DMS114 treated with DMSO at 0.1 percent for 48 hours (cell line): ENCODE data around the gene ATP4B.

Source experiments
- DNase-seq: peaks from one replicate; lab custom pipeline; 2025; ENCODE audit not compliant: unreplicated experiment; lab: John Stamatoyannopoulos, UW

Gene ATP4B

GRCh38 chr13:113608967-113609533 is 48.9 kb downstream of the ATP4B start:
- no peak for DNase-seq

- no peak for DNase-seq
These were observed 49.9 kb downstream of the ATP4B start for GRCh38 chr13:113607889-113608635.

GRCh38 chr13:113607056-113607888 is 50.7 kb downstream of the ATP4B start:
- DNase-seq = no peak

DNA sequence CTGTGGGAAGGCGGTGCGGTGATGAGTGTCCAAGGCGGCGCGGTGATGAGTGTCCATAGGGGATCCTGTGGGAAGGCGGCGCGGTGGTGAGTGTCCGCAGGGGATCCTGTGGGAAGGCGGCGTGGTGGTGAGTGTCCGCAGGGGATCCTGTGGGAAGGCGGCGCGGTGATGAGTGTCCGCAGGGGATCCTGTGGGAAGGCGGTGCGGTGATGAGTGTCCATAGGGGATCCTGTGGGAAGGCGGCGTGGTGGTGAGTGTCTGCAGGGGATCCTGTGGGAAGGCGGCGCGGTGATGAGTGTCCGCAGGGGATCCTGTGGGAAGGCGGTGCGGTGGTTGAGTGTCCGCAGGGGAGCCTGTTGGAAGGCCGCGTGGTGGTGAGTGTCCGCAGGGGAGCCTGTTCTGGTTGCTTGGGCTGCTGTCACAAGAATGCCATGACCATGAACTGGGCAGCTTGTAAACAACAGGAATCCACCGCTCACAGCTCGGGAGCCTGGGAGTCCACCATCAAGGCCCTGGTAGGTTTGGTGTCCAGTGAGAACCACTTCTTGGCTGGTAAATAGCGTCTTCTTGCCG is 52.0 kb downstream of the ATP4B start:
- no peak for DNase-seq

DNA sequence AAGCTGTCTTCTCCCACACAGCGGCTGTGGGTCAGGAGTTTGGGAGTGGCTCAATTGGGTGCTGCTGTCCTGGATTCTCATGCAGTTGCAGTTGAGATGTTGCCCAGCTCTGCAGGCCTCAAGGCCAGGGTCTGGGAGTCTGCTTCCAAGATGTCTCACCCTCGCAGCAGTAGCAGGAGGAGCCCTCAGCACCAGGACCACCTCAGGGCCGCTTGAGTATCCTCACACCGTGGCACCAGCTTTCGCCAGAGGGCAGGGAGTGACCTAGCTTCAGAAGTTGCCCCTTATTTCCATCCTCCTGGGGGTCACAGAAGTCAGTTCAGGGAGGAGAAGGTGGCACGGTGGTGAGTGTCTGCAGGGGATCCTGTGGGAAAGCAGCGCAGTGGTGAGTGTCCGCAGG is 52.5 kb downstream of the ATP4B start:
- no peak for DNase-seq

DNA sequence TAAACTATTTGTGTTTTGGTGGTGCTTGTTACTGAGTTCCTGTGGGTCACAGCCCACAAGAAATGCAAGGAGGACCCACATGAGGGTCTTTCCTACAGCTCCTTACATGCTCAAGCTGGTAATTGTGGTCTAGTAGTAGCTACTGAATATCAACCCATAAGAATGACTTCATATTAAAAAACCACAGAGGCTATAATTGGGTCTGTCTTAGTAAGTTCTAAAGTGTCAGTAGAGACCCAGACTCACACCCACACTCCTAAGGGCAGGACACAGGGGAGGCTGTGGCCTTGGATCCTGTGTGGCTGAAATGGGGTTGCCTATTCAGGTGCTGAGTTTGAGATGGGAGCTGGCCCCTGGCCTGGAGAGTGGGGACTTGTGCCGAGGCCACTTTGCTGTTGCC is 53.8 kb downstream of the ATP4B start:
- no peak for DNase-seq

DNA sequence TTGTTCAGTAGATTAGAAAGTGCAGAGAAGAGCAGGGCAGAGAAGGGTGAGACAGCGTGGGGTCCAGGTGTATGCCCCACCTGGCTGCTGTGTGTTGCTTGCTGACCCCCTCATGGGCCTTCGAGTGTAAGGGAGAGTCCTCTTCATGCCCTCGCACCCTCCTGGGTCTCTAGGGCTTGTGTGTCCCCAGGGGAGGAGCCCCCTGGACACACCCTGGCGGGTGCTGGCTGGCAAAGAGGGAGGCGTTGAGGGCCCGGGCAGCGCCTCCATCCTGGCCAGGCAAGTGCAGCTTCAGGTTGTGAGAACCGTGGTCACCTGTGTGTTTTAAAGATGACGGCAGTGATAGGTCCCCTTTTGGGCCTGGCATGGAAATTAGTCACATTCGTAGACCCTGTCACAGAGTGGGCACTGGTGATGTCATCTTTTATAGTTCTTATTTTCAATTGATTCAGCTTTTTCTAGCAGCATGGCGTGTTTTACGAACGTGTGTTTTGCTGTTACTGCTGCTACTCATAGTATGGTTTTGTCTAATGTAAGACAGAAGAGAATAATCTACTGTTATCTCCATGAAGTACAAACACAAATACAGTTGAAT is 54.8 kb downstream of the ATP4B start:
- no peak for DNase-seq

GRCh38 chr13:113602291-113602988 is 55.6 kb downstream of the ATP4B start:
- no peak for DNase-seq

DNA sequence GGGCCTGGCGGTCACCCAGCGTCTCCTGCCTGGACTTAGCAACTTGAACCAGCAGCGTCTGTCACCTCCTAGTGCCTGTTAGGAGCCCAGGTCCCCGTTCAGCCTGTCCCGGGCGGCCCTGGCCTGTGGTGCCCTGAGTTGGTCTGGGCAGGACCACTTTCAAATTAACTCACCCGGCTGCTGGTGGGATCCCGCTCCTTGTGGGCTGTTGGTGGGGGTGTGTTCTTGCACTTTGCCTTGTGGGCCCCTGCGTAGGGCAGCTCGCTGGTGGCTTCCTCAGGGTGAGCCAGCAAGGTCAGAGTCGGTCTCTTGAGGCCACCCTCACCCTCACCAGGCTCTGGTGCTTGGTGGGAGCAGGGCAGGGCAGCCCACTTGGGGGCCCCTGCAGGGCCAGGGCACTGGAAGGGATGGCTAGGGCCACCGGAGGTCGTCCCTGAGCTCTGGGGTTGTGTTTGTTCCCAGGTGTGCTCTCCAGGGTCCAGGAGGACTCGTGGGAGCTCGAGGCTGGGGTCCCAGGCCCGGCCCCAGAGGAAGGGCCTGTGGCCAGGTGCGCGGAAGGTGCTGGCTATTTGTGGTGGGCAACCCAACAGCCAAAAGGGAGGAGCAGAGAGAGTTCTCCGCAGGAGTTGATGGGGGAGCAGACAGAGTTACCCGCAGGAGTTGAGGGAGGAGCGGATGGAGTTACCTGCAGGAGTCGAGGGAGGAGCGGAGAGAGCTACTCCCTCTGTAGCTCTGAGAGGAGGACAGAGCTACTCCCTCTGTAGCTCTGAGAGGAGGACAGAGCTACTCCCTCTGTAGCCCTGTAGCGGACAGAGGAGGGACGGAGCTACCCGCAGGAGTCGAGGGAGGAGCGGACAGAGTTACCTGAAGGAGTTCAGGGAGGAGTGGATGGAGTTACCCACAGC is 56.6 kb downstream of the ATP4B start:
- no peak for DNase-seq

DNA sequence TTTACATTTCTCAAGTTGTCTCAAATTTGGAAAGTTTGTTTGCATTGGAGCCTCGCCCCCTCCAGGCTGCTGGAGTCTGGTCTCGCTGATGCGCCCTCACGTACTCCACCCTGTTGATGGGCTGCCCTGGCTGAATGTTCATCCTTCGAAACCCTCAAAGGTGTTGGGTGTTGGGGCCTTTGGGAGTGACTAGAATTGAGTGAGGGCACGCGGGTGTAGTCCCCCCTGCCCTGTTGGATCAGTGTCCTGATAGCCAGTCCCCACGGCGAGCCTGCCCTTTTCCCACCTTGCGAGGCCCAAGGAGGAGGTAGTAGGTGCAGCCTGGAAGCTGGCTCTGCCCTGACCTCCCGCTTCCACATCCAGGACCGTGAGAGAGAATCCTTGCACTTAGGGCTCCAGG is 58.6 kb downstream of the ATP4B start:
- DNase-seq = no peak
